OCI-LY3 (cell line): ENCODE measurements around the gene F13A1.

Source experiments
- H2AFZ ChIP-seq: fragments of 200-600, 300-600 bp; shearing (Covaris generic); 2 replicates; pipeline ENCODE4 v1.6.0; 2014; ENCODE audit warnings: antibody characterized with exemption, low read depth, low read length
- H3K27ac ChIP-seq: fragments of 200-600, 300-600 bp; sonication (generic); 2 replicates; pipeline ENCODE4 v1.5.1; 2014; ENCODE audit warnings: mild to moderate bottlenecking, low read length, moderate library complexity, mixed read lengths
- H3K27me3 ChIP-seq: fragments of 200-600, 300-600 bp; sonication (generic); 2 replicates; pipeline ENCODE4 v1.6.1; 2014; ENCODE audit warnings: low read depth, low read length, mixed read lengths
- H3K36me3 ChIP-seq: fragments of 200-600, 300-600 bp; sonication (generic); replicated peaks from 2 replicates; pipeline ENCODE3; 2014; ENCODE audit warnings: low read depth, low read length, mixed read lengths
- H3K4me1 ChIP-seq: fragments of 300-600, 200-600 bp; sonication (generic); 2 replicates; pipeline ENCODE4 v1.6.1; 2014; ENCODE audit warnings: low read length, mixed read lengths
- H3K4me2 ChIP-seq: fragments of 200-600, 300-600 bp; sonication (generic); 2 replicates; pipeline ENCODE4 v1.6.1; 2014; ENCODE audit warnings: low read length, mixed read lengths
- H3K4me3 ChIP-seq: fragments of 300-600, 200-600 bp; sonication (generic); 2 replicates; pipeline ENCODE4 v1.5.1; 2014; ENCODE audit warnings: antibody characterized with exemption, mild to moderate bottlenecking, low read length, moderate library complexity
- H3K79me2 ChIP-seq: fragments of 300-600, 200-600 bp; shearing (Covaris generic); 2 replicates; pipeline ENCODE4 v1.6.1; 2014; ENCODE audit warnings: mild to moderate bottlenecking, low read length, mixed read lengths
- H3K9ac ChIP-seq: fragments of 300-600, 200-600 bp; shearing (Covaris generic); 2 replicates; pipeline ENCODE4 v1.6.0; 2014; ENCODE audit warnings: mild to moderate bottlenecking, low read length, moderate library complexity
- H3K9me3 ChIP-seq: fragments of 200-600, 300-600 bp; shearing (Covaris generic); 2 replicates; pipeline ENCODE4 v1.6.1; 2014; ENCODE audit warnings: low read length, mixed read lengths; ENCODE audit not compliant: insufficient read depth
- H4K20me1 ChIP-seq: fragments of 200-600, 300-600 bp; sonication (generic); 2 replicates; pipeline ENCODE4 v1.6.1; 2016; ENCODE audit warnings: low read length, mixed read lengths; ENCODE audit not compliant: insufficient read depth
- CTCF ChIP-seq: fragments of 200-600, 300-600 bp; sonication (generic); IDR thresholded peaks from 2 replicates; pipeline ENCODE4 v1.5.1; 2014; ENCODE audit warnings: antibody characterized with exemption, low read length, low read depth
- EZH2phosphoT487 ChIP-seq: fragments of 200-600 bp; shearing (Covaris generic); IDR thresholded peaks from 2 replicates; pipeline ENCODE4 v1.6.1; 2018; ENCODE audit warnings: antibody characterized with exemption, mixed run types, low read depth

F13A1 gene

GRCh38 chr6:6221787-6222535 lies 98.5 kb downstream of the F13A1 start:
- Histone ChIP-seq H3K9me3 (no peaks in the 10 kb centered on the region), H3K4me1 (no peaks in the 10 kb centered on the region), H2AFZ (no peak overlapping the region), H3K27ac (no peak overlapping the region), H3K36me3 (no peaks in the 10 kb centered on the region), H3K79me2 (no peaks in the 10 kb centered on the region), H3K9ac (no peak overlapping the region), H3K27me3 (no peaks in the 10 kb centered on the region; the same call in 1 of the 2 replicates), H3K4me3 (no peak overlapping the region), H4K20me1 (no peaks in the 10 kb centered on the region), H3K4me2 (no peak overlapping the region)
- TF ChIP-seq CTCF (peak; percentile 40), EZH2phosphoT487 (no peak)

GRCh38 chr6:6220718-6221117 lies 99.7 kb downstream of the F13A1 start:
- Histone ChIP-seq H3K4me2 (no peak overlapping the region), H4K20me1 (no peaks in the 10 kb centered on the region), H3K9me3 (no peaks in the 10 kb centered on the region), H3K4me3 (no peak overlapping the region), H3K9ac (no peak overlapping the region), H3K4me1 (no peaks in the 10 kb centered on the region), H3K27ac (no peak overlapping the region), H3K79me2 (no peaks in the 10 kb centered on the region), H2AFZ (no peak overlapping the region), H3K36me3 (no peaks in the 10 kb centered on the region), H3K27me3 (no peaks in the 10 kb centered on the region; the same call in 1 of the 2 replicates)
- TF ChIP-seq CTCF (peak; percentile 12; the same call in 1 of the 2 replicates), EZH2phosphoT487 (no peak)

- no peak overlapping the region for H3K27ac ChIP-seq
- H3K79me2 ChIP-seq = no peaks in the 10 kb centered on the region
- no peaks in the 10 kb centered on the region for H3K36me3 ChIP-seq
- no peaks in the 10 kb centered on the region for H3K4me1 ChIP-seq
- no peak overlapping the region for H3K9ac ChIP-seq
- H3K27me3 ChIP-seq = no peaks in the 10 kb centered on the region; the same call in 1 of the 2 replicates
- TF ChIP-seq EZH2phosphoT487 (no peak), CTCF (no peak)
- H3K4me2 ChIP-seq = no peak overlapping the region
- H3K9me3 ChIP-seq = no peaks in the 10 kb centered on the region
- H2AFZ ChIP-seq = no peak overlapping the region
- no peak overlapping the region for H3K4me3 ChIP-seq
- no peaks in the 10 kb centered on the region for H4K20me1 ChIP-seq
Observed at GRCh38 chr6:6219716-6220115, 100.7 kb downstream of the F13A1 start.

GRCh38 chr6:6218759-6219085 lies 101.7 kb downstream of the F13A1 start:
- Histone ChIP-seq H3K36me3 (no peaks in the 10 kb centered on the region), H3K4me2 (no peak overlapping the region), H3K27ac (no peak overlapping the region), H4K20me1 (no peaks in the 10 kb centered on the region), H3K27me3 (no peaks in the 10 kb centered on the region; the same call in 1 of the 2 replicates), H3K9ac (no peak overlapping the region), H3K9me3 (no peaks in the 10 kb centered on the region), H3K4me3 (no peak overlapping the region), H3K79me2 (no peaks in the 10 kb centered on the region), H3K4me1 (no peaks in the 10 kb centered on the region), H2AFZ (no peak overlapping the region)
- TF ChIP-seq CTCF = no peak
- TF ChIP-seq EZH2phosphoT487 = no peak
